GM19455 (cell line): ENCODE data around the gene PCDHGA7.
A peak's percentile ranks its signal among the peaks of the same experiment; 100 is the strongest.
"Not testable (repeated sequence)": the region's sequence is repeated elsewhere in the genome, so short reads cannot be mapped to it uniquely, and the experiment has no call there.

Source experiments
- ATAC-seq: cut with Tn5 transposase; IDR thresholded peaks from one replicate; pipeline ENCODE4 v1.9.1; 2021; ENCODE audit not compliant: unreplicated experiment

PCDHGA7 gene

GRCh38 chr5:141397756-141398551 is 15.4 kb downstream of the PCDHGA7 start, which contains the start of gene PCDHGB5:
Gene PCDHGB5 (plus strand): TSS chr5:141397947. CDS start chr5:141398128, 181 bp downstream.
- ATAC-seq = peak; percentile 97

GRCh38 chr5:141398608-141399007 is 16.1 kb downstream of the PCDHGA7 start:
- ATAC-seq = no peak

DNA sequence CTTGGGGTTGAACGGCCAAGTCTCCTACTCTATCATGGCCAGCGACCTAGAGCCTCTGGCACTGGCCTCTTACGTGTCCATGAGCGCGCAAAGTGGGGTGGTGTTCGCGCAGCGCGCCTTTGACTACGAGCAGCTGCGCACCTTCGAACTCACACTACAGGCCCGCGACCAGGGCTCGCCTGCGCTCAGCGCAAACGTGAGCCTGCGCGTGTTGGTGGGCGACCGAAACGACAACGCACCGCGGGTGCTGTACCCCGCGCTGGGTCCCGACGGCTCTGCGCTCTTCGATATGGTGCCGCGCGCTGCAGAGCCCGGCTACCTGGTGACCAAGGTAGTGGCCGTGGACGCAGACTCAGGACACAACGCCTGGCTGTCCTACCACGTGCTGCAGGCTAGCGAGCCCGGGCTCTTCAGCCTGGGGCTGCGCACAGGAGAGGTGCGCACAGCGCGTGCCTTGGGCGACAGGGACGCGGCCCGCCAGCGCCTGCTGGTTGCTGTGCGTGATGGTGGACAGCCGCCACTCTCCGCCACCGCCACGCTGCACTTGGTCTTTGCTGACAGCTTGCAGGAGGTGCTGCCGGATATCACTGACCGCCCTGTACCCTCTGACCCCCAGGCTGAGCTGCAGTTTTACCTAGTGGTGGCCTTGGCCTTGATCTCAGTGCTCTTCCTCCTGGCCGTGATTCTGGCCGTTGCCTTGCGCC is 17.2 kb downstream of the PCDHGA7 start:
- ATAC-seq = no peak

DNA sequence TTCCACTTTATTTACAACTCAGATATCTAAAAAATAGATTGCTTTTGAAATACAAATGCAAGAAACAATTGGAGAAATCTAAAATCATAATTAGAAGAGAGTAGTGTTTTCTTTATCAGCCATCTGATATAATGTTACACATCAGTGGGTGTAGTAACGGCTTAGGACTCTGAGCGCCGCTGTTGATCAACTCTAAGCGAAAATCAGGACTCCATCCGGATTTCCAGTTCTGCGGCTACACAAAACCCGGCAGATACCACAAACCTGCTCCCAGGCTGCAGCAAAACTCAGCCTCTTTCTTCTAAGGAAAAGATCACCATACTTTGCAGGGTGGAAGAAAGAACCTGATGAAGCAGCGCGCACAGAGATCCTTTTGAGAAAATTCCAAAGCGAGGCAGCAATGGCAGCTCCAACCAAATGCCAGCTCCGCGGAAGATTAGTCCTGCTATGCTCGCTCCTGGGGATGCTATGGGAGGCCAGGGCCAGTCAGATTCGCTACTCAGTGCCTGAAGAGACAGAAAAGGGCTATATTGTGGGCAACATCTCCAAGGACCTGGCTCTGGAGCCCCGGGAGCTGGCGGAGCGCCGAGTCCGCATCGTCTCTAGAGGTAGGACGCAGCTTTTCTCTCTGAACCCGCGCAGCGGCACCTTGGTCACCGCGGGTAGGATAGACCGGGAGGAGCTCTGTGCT is 20.2 kb downstream of the PCDHGA7 start, which contains the start of gene PCDHGA9:
TSS of gene PCDHGA9 (plus strand) at position 226 of the 691 bp plus-strand sequence. CDS start at position 401, 175 bp downstream.
- no peak for ATAC-seq

- no peak for ATAC-seq
Observed at GRCh38 chr5:141403387-141403786, 20.8 kb downstream of the PCDHGA7 start.

DNA sequence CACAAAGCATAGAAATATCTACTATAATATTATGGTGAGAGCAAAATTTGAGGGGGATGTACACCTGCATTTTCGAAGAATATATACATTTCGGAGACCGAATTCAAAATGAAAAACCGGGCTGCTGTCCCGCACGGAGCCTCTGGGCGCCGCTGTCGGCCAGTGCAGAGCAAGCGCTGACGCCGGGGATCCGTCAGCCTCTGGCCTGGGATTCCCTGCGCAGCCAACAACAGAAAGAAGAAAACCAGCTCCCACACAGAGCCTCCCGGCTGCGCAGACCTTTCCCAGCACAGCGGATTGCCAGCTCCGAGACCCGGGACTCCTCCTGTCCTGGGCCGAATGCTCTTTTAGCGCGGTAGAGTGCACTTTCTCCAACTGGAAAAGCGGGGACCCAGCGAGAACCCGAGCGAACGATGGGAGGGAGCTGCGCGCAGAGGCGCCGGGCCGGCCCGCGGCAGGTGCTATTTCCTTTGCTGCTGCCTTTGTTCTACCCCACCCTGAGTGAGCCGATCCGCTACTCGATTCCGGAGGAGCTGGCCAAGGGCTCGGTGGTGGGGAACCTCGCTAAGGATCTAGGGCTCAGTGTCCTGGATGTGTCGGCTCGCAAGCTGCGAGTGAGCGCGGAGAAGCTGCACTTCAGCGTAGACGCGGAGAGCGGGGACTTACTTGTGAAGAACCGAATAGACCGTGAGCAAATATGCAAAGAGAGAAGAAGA is 25.4 kb downstream of the PCDHGA7 start, which contains the start of gene PCDHGB6:
TSS of gene PCDHGB6 (plus strand) at position 232 of the 716 bp plus-strand sequence. CDS start at position 414, 182 bp downstream.
- ATAC-seq = peak; percentile 49

DNA sequence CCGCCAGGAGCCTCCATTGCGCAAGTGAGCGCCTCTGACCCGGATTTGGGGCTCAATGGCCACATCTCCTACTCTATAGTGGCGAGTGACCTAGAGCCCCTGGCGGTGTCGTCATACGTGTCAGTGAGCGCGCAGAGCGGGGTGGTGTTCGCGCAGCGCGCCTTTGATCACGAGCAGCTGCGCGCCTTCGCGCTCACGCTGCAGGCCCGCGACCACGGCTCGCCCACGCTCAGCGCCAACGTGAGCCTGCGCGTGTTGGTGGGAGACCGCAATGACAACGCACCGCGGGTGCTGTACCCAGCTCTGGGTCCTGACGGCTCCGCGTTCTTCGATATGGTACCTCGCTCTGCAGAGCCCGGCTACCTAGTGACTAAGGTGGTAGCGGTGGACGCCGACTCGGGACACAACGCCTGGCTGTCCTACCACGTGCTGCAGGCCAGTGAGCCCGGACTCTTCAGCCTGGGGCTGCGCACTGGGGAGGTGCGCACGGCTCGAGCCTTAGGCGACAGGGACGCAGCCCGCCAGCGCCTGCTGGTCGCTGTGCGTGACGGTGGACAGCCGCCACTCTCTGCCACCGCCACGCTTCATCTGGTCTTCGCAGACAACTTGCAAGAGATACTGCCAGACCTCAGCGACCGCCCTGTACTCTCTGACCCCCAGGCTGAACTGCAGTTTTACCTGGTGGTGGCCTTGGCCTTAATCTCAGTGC is 27.2 kb downstream of the PCDHGA7 start:
- ATAC-seq = no peak

DNA sequence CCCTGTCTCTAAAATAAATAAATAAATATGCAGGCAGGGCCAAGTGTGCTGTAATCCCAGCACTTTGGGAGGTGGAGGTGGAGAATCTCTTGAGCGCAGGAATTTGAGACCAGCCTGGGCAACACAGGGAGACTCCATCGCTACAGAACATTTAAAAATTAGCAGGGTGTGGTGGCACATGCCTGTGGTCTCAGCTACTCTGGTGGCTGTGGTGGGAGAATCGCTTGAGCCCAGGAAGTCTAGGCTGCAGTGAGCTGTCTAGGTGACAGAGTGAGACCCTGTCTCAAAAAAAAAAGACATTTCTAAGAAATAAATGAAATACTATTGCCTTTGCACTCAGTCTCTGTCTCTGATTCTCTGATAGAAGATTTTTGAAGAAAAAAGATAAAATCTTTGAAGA is 29.0 kb downstream of the PCDHGA7 start:
- no peak for ATAC-seq

DNA sequence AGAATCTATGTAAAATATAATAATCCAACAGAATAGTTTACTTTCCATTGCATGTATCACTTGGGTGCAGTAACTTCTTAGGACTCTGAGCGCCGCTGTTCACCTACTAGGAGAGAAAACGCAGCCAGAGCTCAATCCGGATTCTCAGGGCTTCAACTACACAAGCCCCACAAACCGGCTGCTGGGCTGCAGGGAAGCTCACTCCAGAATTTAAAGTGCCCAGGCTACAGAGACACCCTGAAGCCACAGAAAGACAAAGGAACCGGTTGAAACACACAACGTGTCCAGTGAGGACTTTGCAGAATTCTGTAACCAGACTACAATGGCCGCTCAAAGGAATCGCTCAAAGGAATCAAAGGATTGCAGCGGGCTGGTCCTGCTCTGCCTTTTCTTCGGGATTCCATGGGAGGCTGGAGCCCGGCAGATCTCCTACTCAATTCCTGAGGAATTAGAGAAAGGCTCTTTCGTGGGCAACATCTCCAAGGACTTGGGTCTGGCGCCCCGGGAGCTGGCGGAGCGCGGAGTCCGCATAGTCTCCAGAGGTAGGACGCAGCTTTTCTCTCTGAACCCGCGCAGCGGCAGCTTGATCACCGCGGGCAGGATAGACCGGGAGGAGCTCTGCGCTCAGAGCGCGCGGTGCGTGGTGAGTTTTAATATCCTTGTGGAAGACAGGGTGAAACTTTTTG is 30.5 kb downstream of the PCDHGA7 start, which contains the start of gene PCDHGA10:
TSS of gene PCDHGA10 (plus strand) at position 134 of the 686 bp plus-strand sequence. CDS start at position 323, 189 bp downstream.
- ATAC-seq = peak; percentile 89

- ATAC-seq = no peak
Observed at GRCh38 chr5:141413540-141414069, 31.1 kb downstream of the PCDHGA7 start.

DNA sequence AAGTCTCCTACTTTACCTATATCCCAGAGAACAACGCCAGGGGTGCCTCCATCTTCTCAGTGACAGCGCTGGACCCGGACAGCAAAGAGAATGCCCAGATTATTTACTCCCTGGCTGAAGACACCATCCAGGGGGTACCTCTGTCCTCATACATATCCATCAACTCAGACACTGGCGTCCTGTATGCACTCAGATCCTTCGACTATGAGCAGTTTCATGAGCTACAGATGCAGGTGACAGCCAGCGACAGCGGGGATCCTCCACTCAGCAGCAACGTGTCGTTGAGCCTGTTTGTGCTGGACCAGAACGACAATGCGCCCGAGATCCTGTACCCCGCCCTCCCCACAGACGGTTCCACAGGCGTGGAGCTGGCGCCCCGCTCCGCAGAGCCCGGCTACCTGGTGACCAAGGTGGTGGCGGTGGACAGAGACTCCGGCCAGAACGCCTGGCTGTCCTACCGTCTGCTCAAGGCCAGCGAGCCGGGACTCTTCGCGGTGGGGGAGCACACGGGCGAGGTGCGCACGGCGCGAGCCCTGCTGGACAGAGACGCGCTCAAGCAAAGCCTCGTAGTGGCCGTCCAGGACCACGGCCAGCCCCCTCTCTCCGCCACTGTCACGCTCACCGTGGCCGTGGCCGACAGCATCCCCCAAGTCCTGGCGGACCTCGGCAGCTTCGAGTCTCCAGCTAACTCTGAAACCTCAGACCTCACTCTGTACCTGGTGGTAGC is 32.2 kb downstream of the PCDHGA7 start:
- not testable (repeated sequence) for ATAC-seq

DNA sequence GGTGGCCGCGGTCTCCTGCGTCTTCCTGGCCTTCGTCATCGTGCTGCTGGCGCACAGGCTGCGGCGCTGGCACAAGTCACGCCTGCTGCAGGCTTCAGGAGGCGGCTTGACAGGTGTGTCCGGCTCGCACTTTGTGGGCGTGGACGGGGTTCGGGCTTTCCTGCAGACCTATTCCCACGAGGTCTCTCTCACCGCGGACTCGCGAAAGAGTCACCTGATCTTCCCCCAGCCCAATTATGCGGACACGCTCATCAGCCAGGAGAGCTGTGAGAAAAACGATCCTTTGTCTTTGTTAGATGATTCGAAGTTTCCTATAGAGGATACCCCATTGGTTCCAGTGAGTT is 32.7 kb downstream of the PCDHGA7 start:
- not testable (repeated sequence) for ATAC-seq

GRCh38 chr5:141417494-141418172 is 35.1 kb downstream of the PCDHGA7 start, which contains the start of gene PCDHGB7:
Gene PCDHGB7 (plus strand): TSS chr5:141417677. CDS start chr5:141417860, 183 bp downstream.
- ATAC-seq = not testable (repeated sequence)

DNA sequence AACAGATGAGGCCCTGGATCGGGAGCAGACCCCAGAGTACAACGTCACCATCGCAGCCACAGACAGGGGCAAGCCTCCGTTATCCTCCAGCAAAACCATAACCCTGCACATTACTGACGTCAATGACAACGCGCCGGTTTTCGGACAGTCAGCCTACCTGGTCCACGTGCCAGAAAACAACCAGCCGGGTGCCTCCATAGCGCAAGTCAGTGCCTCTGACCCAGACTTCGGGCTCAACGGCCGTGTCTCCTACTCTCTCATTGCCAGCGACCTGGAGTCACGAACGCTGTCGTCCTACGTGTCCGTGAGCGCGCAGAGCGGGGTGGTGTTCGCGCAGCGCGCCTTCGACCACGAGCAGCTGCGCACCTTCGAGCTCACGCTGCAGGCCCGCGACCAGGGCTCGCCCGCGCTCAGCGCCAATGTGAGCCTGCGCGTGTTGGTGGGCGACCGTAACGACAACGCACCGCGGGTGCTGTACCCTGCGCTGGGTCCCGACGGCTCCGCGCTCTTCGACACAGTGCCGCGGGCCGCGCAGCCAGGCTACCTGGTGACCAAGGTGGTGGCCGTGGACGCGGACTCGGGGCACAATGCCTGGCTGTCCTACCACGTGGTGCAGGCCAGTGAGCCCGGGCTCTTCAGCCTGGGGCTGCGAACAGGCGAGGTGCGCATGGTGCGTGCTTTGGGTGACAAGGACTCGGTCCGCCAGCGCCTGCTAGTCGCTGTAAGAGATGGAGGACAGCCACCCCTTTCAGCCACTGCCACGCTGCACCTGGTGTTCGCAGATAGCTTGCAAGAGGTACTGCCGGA is 36.7 kb downstream of the PCDHGA7 start:
- ATAC-seq = no peak

- no peak for ATAC-seq
Observed at GRCh38 chr5:141420855-141421488, 38.4 kb downstream of the PCDHGA7 start, which contains the start of gene PCDHGA11. Gene PCDHGA11 (plus strand): TSS chr5:141421051. CDS start chr5:141421228, 177 bp downstream.

- ATAC-seq = no peak
Observed at GRCh38 chr5:141421489-141421855, 38.9 kb downstream of the PCDHGA7 start.
